HepG2 (cell line): Measurements from ENCODE around the gene ABI2. TPM values are rescaled to one million over a fixed set of nuclear protein-coding genes. Genes with fewer than 3 reads are reported as not detected.

ENCODE experiments used
- DPF2 ChIP-seq: sonication (generic); formaldehyde crosslinking; IDR thresholded peaks from 2 replicates; pipeline ENCODE4 v1.4.0; 2020; ENCODE audit warnings: mild to moderate bottlenecking, low read depth, missing genetic modification reagents, borderline replicate concordance
- GATA4 ChIP-seq: sonication (generic); IDR thresholded peaks from 2 replicates; pipeline ENCODE4 v1.6.1; 2016; ENCODE audit warnings: antibody characterized with exemption, low read depth, borderline replicate concordance
- NR2C2 ChIP-seq: sonication (generic); formaldehyde crosslinking; IDR thresholded peaks from 2 replicates; pipeline ENCODE4 v1.4.0; 2020; ENCODE audit warnings: missing genetic modification reagents, mild to moderate bottlenecking, moderate library complexity, borderline replicate concordance
- ONECUT2 ChIP-seq: sonication (generic); formaldehyde crosslinking; IDR thresholded peaks from 2 replicates; pipeline ENCODE4 v1.4.0; 2020; ENCODE audit warnings: missing genetic modification reagents
- RFXANK ChIP-seq: IDR thresholded peaks from 2 replicates; pipeline ENCODE4 v1.6.1; 2016
- ZBTB38 ChIP-seq: sonication (generic); formaldehyde crosslinking; IDR thresholded peaks from 2 replicates; pipeline ENCODE4 v1.5.1; 2020; ENCODE audit warnings: mild to moderate bottlenecking, missing genetic modification reagents
- ZFX ChIP-seq: sonication (generic); formaldehyde crosslinking; IDR thresholded peaks from 2 replicates; pipeline ENCODE4 v1.4.0; 2020; ENCODE audit warnings: mild to moderate bottlenecking, low read depth, missing genetic modification reagents, moderate library complexity
- ZNF354B ChIP-seq: sonication (generic); formaldehyde crosslinking; IDR thresholded peaks from 2 replicates; pipeline ENCODE4 v1.8.0; 2022; ENCODE audit warnings: mild to moderate bottlenecking, missing genetic modification reagents
- ZNF460 ChIP-seq: sonication (generic); formaldehyde crosslinking; IDR thresholded peaks from 2 replicates; pipeline ENCODE4 v1.5.1; 2020; ENCODE audit warnings: missing genetic modification reagents, mild to moderate bottlenecking, borderline replicate concordance
- ZNF781 ChIP-seq: sonication (generic); formaldehyde crosslinking; IDR thresholded peaks from 2 replicates; pipeline ENCODE4 v1.5.1; 2020; ENCODE audit warnings: borderline replicate concordance, mild to moderate bottlenecking, missing genetic modification reagents; ENCODE audit errors: not compliant biosample characterization
- ZSCAN22 ChIP-seq: sonication (generic); formaldehyde crosslinking; IDR thresholded peaks from 2 replicates; pipeline ENCODE4 v1.4.0; 2020; ENCODE audit warnings: mild to moderate bottlenecking, missing genetic modification reagents
- polyA plus RNA-seq, 8 experiments: library from polyadenylated mRNA; depleted of rRNA in 3 of 8; stranded (reverse) in 7 of 8; unstranded in 1 of 8; fragments of >200 nt; fragmentation: Illumina TruSeq in 4 of 8; extraction: Trizol in 4 of 8; gene quantifications; 2 replicates each; pipeline versions ENCODE4 v1.2.1 to v1.2.3, GENCODE V29; 2011 to 2016; ENCODE audit warnings: low read depth in 4 of 8, missing spikeins in 1 of 8, mixed read lengths in 1 of 8; ENCODE audit not compliant: insufficient read depth in 1 of 8
- total RNA-seq, 5 experiments: library from RNA; depleted of rRNA; stranded (reverse); fragments of >200 nt; fragmentation: Illumina TruSeq; extraction: Trizol; gene quantifications; 2 replicates each; pipeline ENCODE4 v1.2.3, GENCODE V29; 2016; ENCODE audit warnings: low read depth in 1 of 5
- TF ChIP-seq, protein P1 (sequence below): sonication (generic); formaldehyde crosslinking; IDR thresholded peaks from 2 replicates; pipeline ENCODE4 v1.8.1; 2023; ENCODE audit warnings: mild to moderate bottlenecking, inconsistent platforms, moderate library complexity, missing genetic modification reagents, borderline replicate concordance
- TF ChIP-seq, protein P2 (sequence below): sonication (generic); formaldehyde crosslinking; IDR thresholded peaks from 2 replicates; pipeline ENCODE4 v1.8.0; 2022; ENCODE audit warnings: missing genetic modification reagents, mild to moderate bottlenecking, moderate library complexity, borderline replicate concordance
- TF ChIP-seq, protein P3 (sequence below): sonication (generic); formaldehyde crosslinking; conservative IDR thresholded peaks from 2 replicates; pipeline ENCODE4 v1.4.0; 2020; ENCODE audit warnings: missing genetic modification reagents
- TF ChIP-seq, protein P4 (sequence below): sonication (generic); formaldehyde crosslinking; IDR thresholded peaks from 2 replicates; pipeline ENCODE4 v1.4.0; 2020; ENCODE audit warnings: mild to moderate bottlenecking, missing genetic modification reagents, borderline replicate concordance

Gene ABI2
- total and polyA plus RNA-seq, 2 of the 13 experiments (the other 11 are each of a cell fraction or from before 2014, with no cell fraction given): 28.4 to 32.4 TPM

DNA sequence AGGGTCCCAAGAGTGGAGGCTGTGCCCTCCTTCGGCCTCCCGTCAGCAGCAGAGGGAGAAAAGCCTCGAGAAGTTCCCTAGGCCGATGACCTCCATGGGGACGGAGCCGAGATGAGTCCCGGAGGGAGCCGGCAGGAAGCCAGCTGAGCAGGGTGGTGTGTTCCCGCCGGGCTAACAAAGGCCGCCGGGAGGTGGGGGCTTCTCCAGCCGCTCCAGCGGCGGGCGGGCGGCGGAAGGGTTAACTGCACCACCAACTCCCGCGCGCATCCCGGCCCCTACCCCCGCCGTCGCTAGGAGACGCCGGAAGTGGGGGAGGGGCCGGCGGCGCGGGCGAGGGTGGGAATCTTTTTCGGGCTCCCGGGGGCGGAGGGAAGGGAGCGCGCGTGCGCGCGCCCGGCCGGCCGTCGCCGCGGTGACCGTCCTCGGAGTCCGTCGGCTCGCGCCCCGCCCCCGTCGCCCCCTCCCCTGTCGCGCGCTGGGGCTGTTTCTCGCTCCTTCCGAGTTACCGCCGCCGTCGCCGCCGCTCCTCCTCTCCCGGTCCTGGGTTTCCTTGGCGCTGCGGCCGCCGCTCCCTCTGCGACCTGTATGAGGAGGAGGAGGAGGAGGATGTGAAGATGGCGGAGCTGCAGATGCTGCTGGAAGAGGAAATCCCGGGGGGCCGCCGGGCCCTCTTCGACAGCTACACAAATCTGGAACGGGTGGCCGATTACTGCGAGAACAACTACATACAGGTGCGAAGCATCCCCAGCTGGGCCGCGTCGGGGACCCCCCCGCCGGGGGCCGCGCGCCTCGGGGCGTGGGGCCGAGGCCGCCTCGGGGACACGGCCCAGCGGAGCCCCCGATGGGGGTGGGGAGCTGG is at the start of gene ABI2 (continued):
- TF ChIP-seq ZBTB38 (CRISPR knock-in tag): peak; percentile 9; the same call in 1 of the 2 replicates
- TF ChIP-seq GATA4: 0 out of 2 replicates have a peak, but pooled peaks have one; percentile 13
- TF ChIP-seq, protein P1, sequence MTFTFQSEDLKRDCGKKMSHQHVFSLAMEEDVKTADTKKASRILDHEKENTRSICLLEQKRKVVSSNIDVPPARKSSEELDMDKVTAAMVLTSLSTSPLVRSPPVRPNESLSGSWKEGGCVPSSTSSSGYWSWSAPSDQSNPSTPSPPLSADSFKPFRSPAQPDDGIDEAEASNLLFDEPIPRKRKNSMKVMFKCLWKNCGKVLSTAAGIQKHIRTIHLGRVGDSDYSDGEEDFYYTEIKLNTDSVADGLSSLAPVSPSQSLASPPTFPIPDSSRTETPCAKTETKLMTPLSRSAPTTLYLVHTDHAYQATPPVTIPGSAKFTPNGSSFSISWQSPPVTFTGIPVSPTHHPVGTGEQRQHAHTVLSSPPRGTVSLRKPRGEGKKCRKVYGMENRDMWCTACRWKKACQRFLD (CRISPR knock-in tag): 0 out of 2 replicates have a peak, but pooled peaks have one; percentile 51
- TF ChIP-seq, protein P2, sequence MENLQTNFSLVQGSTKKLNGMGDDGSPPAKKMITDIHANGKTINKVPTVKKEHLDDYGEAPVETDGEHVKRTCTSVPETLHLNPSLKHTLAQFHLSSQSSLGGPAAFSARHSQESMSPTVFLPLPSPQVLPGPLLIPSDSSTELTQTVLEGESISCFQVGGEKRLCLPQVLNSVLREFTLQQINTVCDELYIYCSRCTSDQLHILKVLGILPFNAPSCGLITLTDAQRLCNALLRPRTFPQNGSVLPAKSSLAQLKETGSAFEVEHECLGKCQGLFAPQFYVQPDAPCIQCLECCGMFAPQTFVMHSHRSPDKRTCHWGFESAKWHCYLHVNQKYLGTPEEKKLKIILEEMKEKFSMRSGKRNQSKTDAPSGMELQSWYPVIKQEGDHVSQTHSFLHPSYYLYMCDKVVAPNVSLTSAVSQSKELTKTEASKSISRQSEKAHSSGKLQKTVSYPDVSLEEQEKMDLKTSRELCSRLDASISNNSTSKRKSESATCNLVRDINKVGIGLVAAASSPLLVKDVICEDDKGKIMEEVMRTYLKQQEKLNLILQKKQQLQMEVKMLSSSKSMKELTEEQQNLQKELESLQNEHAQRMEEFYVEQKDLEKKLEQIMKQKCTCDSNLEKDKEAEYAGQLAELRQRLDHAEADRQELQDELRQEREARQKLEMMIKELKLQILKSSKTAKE (CRISPR knock-in tag): peak; percentile 35; the same call in 1 of the 2 replicates
- TF ChIP-seq ONECUT2: no peak
- TF ChIP-seq RFXANK (CRISPR knock-in tag): no peak
- peak; percentile 24; the same call in 1 of the 2 replicates for TF ChIP-seq DPF2 (CRISPR knock-in tag)
- TF ChIP-seq, protein P3, sequence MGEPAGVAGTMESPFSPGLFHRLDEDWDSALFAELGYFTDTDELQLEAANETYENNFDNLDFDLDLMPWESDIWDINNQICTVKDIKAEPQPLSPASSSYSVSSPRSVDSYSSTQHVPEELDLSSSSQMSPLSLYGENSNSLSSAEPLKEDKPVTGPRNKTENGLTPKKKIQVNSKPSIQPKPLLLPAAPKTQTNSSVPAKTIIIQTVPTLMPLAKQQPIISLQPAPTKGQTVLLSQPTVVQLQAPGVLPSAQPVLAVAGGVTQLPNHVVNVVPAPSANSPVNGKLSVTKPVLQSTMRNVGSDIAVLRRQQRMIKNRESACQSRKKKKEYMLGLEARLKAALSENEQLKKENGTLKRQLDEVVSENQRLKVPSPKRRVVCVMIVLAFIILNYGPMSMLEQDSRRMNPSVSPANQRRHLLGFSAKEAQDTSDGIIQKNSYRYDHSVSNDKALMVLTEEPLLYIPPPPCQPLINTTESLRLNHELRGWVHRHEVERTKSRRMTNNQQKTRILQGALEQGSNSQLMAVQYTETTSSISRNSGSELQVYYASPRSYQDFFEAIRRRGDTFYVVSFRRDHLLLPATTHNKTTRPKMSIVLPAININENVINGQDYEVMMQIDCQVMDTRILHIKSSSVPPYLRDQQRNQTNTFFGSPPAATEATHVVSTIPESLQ (CRISPR knock-in tag): peak; percentile 83; the same call in 1 of the 2 replicates
- TF ChIP-seq ZNF781 (CRISPR knock-in tag): no peak
- peak; percentile 46; the same call in 1 of the 2 replicates for TF ChIP-seq ZNF460 (CRISPR knock-in tag)
- peak; percentile 77 for TF ChIP-seq ZFX
- TF ChIP-seq, protein P4, sequence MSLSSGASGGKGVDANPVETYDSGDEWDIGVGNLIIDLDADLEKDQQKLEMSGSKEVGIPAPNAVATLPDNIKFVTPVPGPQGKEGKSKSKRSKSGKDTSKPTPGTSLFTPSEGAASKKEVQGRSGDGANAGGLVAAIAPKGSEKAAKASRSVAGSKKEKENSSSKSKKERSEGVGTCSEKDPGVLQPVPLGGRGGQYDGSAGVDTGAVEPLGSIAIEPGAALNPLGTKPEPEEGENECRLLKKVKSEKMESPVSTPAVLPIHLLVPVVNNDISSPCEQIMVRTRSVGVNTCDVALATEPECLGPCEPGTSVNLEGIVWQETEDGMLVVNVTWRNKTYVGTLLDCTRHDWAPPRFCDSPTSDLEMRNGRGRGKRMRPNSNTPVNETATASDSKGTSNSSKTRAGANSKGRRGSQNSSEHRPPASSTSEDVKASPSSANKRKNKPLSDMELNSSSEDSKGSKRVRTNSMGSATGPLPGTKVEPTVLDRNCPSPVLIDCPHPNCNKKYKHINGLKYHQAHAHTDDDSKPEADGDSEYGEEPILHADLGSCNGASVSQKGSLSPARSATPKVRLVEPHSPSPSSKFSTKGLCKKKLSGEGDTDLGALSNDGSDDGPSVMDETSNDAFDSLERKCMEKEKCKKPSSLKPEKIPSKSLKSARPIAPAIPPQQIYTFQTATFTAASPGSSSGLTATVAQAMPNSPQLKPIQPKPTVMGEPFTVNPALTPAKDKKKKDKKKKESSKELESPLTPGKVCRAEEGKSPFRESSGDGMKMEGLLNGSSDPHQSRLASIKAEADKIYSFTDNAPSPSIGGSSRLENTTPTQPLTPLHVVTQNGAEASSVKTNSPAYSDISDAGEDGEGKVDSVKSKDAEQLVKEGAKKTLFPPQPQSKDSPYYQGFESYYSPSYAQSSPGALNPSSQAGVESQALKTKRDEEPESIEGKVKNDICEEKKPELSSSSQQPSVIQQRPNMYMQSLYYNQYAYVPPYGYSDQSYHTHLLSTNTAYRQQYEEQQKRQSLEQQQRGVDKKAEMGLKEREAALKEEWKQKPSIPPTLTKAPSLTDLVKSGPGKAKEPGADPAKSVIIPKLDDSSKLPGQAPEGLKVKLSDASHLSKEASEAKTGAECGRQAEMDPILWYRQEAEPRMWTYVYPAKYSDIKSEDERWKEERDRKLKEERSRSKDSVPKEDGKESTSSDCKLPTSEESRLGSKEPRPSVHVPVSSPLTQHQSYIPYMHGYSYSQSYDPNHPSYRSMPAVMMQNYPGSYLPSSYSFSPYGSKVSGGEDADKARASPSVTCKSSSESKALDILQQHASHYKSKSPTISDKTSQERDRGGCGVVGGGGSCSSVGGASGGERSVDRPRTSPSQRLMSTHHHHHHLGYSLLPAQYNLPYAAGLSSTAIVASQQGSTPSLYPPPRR (CRISPR knock-in tag): 0 out of 2 replicates have a peak, but pooled peaks have one; percentile 60
- TF ChIP-seq ZNF354B (CRISPR knock-in tag): peak; percentile 60; the same call in 1 of the 2 replicates
- TF ChIP-seq NR2C2 (CRISPR knock-in tag): peak; percentile 67
- TF ChIP-seq ZSCAN22 (CRISPR knock-in tag): no peak
